Measurements from ENCODE around the gene RNF167.
A peak's percentile ranks its signal among the peaks of the same experiment; 100 is the strongest.
"Not testable (repeated sequence)": the region's sequence is repeated elsewhere in the genome, so short reads cannot be mapped to it uniquely, and the experiment has no call there.

RNF167 gene

GRCh38 chr17:4902540-4902939 is 37.5 kb upstream of the RNF167 start:
- no peak for DNase-seq (ENCODE audit: low spot score)

- DNase-seq (ENCODE audit: low spot score) = peak; percentile 54
Observed at GRCh38 chr17:4903051-4903818, 36.8 kb upstream of the RNF167 start, which contains the start of gene CHRNE. Gene CHRNE, minus strand, starts transcription at chr17:4903098. Its CDS starts 35 bp downstream, at chr17:4903063.

- DNase-seq (ENCODE audit: low spot score) = not testable (repeated sequence)
Observed at GRCh38 chr17:4906642-4907041, 33.4 kb upstream of the RNF167 start.

GRCh38 chr17:4908301-4908700 is 31.8 kb upstream of the RNF167 start:
- DNase-seq (ENCODE audit: low spot score) = no peak

GRCh38 chr17:4908711-4909496 is 31.2 kb upstream of the RNF167 start:
- DNase-seq (ENCODE audit: low spot score) = peak; percentile 66

- no peak for DNase-seq (ENCODE audit: low spot score)
Observed at GRCh38 chr17:4913994-4914393, 26.1 kb upstream of the RNF167 start.

- DNase-seq (ENCODE audit: low spot score) = not testable (repeated sequence)
Observed at GRCh38 chr17:4914551-4914950, 25.5 kb upstream of the RNF167 start.

- no peak for DNase-seq (ENCODE audit: low spot score)
Observed at GRCh38 chr17:4919511-4920047, 20.5 kb upstream of the RNF167 start.

- DNase-seq (ENCODE audit: low spot score) = no peak
Observed at GRCh38 chr17:4920351-4921048, 19.6 kb upstream of the RNF167 start.

- no peak for DNase-seq (ENCODE audit: low spot score)
Observed at GRCh38 chr17:4921320-4921719, 18.7 kb upstream of the RNF167 start.

GRCh38 chr17:4926577-4927335 is 13.3 kb upstream of the RNF167 start:
- not testable (repeated sequence) for DNase-seq (ENCODE audit: low spot score)

- DNase-seq (ENCODE audit: low spot score) = no peak
Observed at GRCh38 chr17:4928881-4929280, 11.2 kb upstream of the RNF167 start.

- DNase-seq (ENCODE audit: low spot score) = no peak
Observed at GRCh38 chr17:4931963-4932362, 8.1 kb upstream of the RNF167 start, which contains the start of gene GP1BA. Gene GP1BA, plus strand, starts transcription at chr17:4932277. Its CDS starts 328 bp downstream, at chr17:4932605.

GRCh38 chr17:4932756-4933155 is 7.3 kb upstream of the RNF167 start:
- no peak for DNase-seq (ENCODE audit: low spot score)

- no peak for DNase-seq (ENCODE audit: low spot score)
Observed at GRCh38 chr17:4933646-4934045, 6.4 kb upstream of the RNF167 start.

- no peak for DNase-seq (ENCODE audit: low spot score)
Observed at GRCh38 chr17:4934173-4934979, 5.7 kb upstream of the RNF167 start.

GRCh38 chr17:4935650-4936049 is 4.4 kb upstream of the RNF167 start:
- no peak for DNase-seq (ENCODE audit: low spot score)

GRCh38 chr17:4936436-4936835 is 3.6 kb upstream of the RNF167 start:
- DNase-seq (ENCODE audit: low spot score) = peak; percentile 0

GRCh38 chr17:4937553-4937952 is 2.5 kb upstream of the RNF167 start:
- DNase-seq (ENCODE audit: low spot score) = peak; percentile 0

GRCh38 chr17:4938069-4938491 is 2.0 kb upstream of the RNF167 start:
- DNase-seq (ENCODE audit: low spot score) = peak; percentile 4

Measured in germinal center (tissue), 1 donor.